GM12865 (cell line): ENCODE data around the gene PPP2R2C.
A peak's percentile ranks its signal among the peaks of the same experiment; 100 is the strongest.

Experiments used
- DNase-seq: peaks from one replicate; pipeline ENCODE4 v3.0.0; 2010; ENCODE audit warnings: low read depth
- H3K4me3 ChIP-seq: 2 replicates; pipeline ENCODE4 v1.5.1; 2011; ENCODE audit warnings: mild to moderate bottlenecking, low read depth, low read length, control low read depth
- TF ChIP-seq, protein P1 (sequence below): IDR thresholded peaks from 2 replicates; pipeline ENCODE4 v1.5.1; 2011; ENCODE audit warnings: low read length, control low read depth, low read depth, inconsistent platforms; ENCODE audit not compliant: insufficient read depth; ENCODE audit errors: missing control alignments

PPP2R2C gene

DNA sequence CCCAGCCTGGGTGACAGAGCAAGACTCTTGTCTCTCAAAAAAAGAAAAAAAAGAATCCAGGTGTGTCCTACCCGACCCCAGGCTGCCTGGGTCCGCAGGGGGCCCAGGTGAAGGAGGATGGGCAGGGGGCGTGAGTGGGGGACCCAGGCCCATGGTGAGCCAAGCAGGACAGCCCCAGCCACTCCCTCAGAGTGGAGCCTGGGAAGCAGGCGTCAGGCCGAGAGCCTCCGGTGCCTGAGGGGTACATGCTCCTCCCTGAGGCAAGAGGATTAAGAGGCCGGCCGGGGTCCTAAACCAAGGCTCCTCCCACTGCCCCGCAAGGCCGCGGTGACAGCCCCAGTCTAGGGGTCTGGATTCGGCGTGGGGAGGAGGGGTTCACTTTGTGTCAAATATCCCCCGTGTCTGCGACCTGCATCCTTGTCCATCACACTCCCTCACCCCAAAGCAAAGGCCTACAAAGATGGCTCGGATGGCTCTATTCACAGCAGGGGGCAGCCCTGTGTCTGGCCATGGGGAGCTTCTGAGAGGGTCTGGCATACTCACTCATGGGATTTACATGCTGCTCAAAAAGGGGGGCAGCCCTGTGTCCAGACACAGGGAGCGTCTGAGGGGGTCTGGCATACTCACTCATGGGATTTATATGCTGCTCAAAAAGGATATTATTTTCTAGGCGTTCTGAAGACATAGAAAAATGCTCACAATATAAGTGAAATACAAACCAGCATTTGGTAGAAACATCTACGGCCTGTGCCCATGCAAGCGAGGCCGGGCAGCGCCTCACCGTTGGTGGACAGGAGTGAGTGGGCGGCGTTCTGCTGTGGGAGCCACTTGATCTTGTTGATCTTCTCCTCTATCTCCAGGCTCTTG, 94.6 kb downstream of the PPP2R2C start:
- TF ChIP-seq, protein P1, sequence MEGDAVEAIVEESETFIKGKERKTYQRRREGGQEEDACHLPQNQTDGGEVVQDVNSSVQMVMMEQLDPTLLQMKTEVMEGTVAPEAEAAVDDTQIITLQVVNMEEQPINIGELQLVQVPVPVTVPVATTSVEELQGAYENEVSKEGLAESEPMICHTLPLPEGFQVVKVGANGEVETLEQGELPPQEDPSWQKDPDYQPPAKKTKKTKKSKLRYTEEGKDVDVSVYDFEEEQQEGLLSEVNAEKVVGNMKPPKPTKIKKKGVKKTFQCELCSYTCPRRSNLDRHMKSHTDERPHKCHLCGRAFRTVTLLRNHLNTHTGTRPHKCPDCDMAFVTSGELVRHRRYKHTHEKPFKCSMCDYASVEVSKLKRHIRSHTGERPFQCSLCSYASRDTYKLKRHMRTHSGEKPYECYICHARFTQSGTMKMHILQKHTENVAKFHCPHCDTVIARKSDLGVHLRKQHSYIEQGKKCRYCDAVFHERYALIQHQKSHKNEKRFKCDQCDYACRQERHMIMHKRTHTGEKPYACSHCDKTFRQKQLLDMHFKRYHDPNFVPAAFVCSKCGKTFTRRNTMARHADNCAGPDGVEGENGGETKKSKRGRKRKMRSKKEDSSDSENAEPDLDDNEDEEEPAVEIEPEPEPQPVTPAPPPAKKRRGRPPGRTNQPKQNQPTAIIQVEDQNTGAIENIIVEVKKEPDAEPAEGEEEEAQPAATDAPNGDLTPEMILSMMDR = no peak
- no peak for DNase-seq
- no peak overlapping the region for H3K4me3 ChIP-seq

DNA sequence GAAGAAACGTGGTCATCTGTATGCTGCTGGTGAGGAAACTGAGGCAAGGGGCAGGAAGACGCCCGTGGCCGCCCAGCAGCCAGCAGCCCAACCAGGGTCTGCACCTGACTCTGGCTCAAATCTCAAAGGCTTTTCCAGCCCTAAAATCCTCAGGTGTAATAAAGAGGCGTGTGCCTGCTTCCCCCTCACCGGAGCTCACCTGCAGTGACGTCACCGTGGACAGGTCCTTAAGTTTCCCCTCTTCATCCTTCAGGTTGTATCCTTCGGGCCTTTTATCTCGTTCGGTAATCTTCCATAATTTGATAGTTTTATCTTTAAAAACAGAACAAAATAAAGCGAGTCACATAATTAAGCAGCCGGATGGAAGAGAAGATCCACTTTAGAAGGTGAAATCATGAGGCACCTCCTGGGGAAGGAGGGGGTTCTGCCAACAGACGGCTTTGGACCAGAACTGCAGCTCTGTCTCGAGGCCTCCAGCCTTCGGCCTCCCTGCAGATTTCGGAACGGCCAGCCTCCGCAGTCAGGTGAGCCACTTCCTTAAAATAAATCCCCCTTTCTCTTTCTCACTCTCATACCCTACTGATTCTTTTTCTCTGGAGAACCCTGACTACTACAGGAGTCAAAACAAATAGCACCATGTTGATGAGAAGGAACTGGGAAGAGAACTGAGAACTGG, 96.7 kb downstream of the PPP2R2C start:
- DNase-seq = no peak
- no peak overlapping the region for H3K4me3 ChIP-seq
- TF ChIP-seq, protein P1 = no peak

DNA sequence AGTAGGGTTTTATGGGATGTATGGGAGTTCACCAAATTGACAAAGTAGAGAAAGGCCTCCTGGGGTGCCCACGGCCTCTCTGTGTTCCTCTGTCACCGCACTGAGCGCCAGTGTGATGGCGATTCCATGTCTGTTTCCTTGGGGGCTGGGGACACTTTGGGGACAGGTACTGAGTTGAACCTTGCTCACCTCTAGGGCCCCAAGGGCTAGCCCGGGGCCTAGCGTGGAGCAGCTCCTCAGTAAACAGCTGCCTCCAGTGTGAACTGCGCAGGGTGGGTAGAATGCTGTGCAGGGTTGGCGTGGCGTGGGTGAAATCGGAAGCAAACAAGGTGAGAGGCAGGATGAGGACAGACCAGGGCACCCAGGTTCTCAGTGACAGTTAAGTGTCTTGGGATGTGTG, 97.8 kb downstream of the PPP2R2C start:
- TF ChIP-seq, protein P1 = no peak
- H3K4me3 ChIP-seq = no peak overlapping the region
- DNase-seq = no peak

DNA sequence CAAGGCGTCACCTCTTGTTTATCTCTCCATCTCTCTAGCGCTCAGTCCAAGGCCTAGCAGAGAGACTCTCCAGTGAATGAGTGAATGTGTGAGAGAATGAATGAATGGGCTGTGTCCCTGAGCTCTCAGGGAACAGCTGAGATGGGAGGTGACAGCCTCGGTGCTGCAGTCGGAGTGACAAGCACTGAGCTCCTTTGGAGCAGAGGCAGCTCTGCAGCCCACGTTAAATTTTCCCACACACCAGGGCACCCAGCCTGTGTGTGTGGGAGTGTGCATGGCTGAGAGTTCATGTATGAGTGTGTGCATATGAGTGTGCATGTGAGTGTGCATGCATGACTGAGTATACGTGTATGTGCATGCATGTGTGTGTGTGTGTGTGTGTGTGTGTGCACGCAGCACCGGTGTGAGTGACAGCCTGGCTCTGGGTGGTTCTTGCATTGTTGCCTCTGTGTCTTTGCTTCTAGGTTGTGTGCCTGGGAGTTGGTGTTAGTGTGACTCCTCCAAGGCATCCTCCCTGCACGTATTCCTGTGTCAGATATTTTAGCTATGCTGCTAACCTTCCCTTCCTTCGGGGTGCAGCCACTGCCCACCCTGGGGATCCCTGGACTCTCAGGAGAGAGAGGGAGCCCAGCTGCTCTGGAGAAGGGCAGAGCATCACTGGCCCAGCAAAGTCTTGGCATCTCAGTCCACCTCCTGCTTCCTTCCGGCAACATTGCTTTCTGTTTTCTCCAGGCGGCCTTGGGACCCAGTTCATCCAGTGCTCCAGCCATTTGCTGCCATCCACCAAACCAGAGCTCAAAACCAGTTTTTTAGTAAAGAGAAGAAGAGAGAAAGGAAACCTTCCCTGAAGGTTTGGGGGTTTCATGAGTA, 98.6 kb downstream of the PPP2R2C start:
- H3K4me3 ChIP-seq = no peak overlapping the region
- DNase-seq = no peak
- TF ChIP-seq, protein P1 = no peak

DNA sequence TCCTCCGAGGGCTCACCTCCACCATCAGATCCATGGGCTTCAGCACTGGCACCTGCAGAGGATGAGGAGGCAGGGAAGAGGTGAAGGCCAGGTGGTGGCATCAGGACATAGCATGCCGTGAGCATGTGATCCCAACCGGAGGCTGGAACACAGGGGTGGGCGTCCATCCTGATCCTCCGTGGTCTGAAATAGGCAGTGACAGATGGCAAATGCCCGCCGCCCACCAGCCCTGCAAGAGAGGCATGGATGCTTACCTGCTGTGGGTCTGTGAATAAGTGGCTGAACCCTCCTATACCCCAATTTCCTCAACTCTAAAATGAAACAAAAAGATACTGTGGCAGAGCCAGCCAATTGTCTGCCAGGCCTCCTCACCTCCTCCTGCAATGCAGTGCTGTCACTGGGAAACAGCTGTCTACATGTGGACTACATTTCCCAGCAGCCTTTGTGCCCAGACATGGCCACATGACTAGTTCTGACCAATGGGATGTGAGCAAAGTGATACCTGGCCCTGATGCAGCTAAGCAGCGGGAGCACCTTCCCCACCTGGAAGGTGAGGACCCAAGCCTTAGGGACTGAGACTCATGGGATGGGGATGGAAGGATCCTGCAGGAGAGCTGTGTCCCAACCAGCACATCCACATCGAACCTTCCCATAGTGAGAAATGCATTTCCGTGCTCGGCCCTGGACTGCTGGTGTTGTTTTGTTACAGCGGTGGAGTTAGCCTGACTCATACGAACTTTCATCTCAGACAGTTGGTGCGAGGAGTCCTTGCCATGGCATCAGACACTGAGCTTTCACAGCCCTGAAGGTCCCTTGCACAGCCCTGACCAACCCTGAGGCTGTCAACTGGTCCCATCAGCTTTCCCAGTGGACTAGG, 99.5 kb downstream of the PPP2R2C start:
- TF ChIP-seq, protein P1 = no peak
- peak; percentile 46 for DNase-seq
- no peak overlapping the region for H3K4me3 ChIP-seq

DNA sequence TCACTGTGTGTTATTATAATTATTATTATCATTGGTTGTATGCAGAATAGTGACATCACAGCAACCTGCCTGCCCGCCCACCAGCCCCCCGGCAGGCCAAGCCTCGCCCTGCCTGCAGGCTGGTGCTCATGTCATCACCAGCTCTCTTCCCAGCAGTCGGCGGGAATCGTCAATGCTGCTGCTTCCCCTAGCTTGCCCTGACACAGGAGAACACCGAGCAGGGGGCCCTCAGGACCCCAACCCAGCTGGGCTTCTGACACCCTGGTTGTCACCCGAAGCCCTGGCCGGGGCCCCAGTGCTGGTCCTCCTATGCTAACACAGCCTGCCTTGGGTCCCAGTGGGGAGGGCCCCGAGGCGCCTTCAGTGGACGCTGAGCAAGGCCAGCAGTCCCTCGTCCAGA, 100.6 kb downstream of the PPP2R2C start:
- TF ChIP-seq, protein P1 = no peak
- H3K4me3 ChIP-seq = no peak overlapping the region
- DNase-seq = no peak
